HG02884 (cell line): ENCODE results near the gene FUOM.
A peak's percentile ranks its signal among the peaks of the same experiment; 100 is the strongest.
"Not testable (repeated sequence)": the region's sequence is repeated elsewhere in the genome, so short reads cannot be mapped to it uniquely, and the experiment has no call there.

Experiments used
- ATAC-seq: cut with Tn5 transposase; IDR thresholded peaks from one replicate; pipeline ENCODE4 v1.9.1; 2021; ENCODE audit warnings: mild to moderate bottlenecking, moderate library complexity; ENCODE audit not compliant: unreplicated experiment

The FUOM gene

GRCh38 chr10:133370030-133370786 is 12.4 kb upstream of the FUOM start:
- no peak for ATAC-seq

GRCh38 chr10:133368153-133368552 is 10.3 kb upstream of the FUOM start:
- ATAC-seq, result no peak

GRCh38 chr10:133367461-133367860 is 9.6 kb upstream of the FUOM start:
- not testable (repeated sequence) for ATAC-seq

- no peak for ATAC-seq
These were observed 8.9 kb upstream of the FUOM start for GRCh38 chr10:133366751-133367150.

GRCh38 chr10:133366130-133366478 is 8.3 kb upstream of the FUOM start:
- no peak for ATAC-seq

- ATAC-seq, result no peak
These were observed 7.8 kb upstream of the FUOM start for GRCh38 chr10:133365461-133366129.

- ATAC-seq, result no peak
These were observed 7.0 kb upstream of the FUOM start for GRCh38 chr10:133364645-133365431.

- ATAC-seq, result no peak
These were observed 5.0 kb upstream of the FUOM start for GRCh38 chr10:133362846-133363245.

GRCh38 chr10:133361773-133362441 is 4.1 kb upstream of the FUOM start:
- peak; percentile 32 for ATAC-seq

- ATAC-seq, result no peak
These were observed 3.4 kb upstream of the FUOM start for GRCh38 chr10:133361227-133361626.

GRCh38 chr10:133359972-133360610 is 2.3 kb upstream of the FUOM start:
- ATAC-seq, result no peak

GRCh38 chr10:133359554-133359971 is 1.7 kb upstream of the FUOM start:
- no peak for ATAC-seq

GRCh38 chr10:133358925-133359310 is 1.1 kb upstream of the FUOM start:
- no peak for ATAC-seq

GRCh38 chr10:133358162-133358924 is 524 bp upstream of the FUOM start:
- ATAC-seq, result no peak

- no peak for ATAC-seq
These were observed 1.1 kb downstream of the FUOM start for GRCh38 chr10:133356549-133357284.

GRCh38 chr10:133355991-133356390 is 1.8 kb downstream of the FUOM start:
- no peak for ATAC-seq

- ATAC-seq, result no peak
These were observed 2.6 kb downstream of the FUOM start for GRCh38 chr10:133355266-133355665.

- no peak for ATAC-seq
These were observed 3.1 kb downstream of the FUOM start for GRCh38 chr10:133354672-133355240.

- ATAC-seq, result no peak
These were observed 3.7 kb downstream of the FUOM start for GRCh38 chr10:133353988-133354605.
